GM12864 (cell line): ENCODE results near the gene RUNX2.

ENCODE experiments used
- DNase-seq: peaks from one replicate; pipeline ENCODE4 v3.0.0-alpha.2; 2011; ENCODE audit warnings: low read depth
- H3K4me3 ChIP-seq: 2 replicates; pipeline ENCODE4 v1.5.1; 2011; ENCODE audit warnings: mild to moderate bottlenecking, low read depth, low read length, control low read depth
- CTCF ChIP-seq: IDR thresholded peaks from 2 replicates; pipeline ENCODE4 v1.5.1; 2011; ENCODE audit warnings: low read depth, mild to moderate bottlenecking, moderate library complexity, low read length, control low read depth, inconsistent platforms; ENCODE audit errors: missing control alignments

The RUNX2 gene

GRCh38 chr6:45688180-45688579 is 360.1 kb downstream of the RUNX2 start:
- no peak for TF ChIP-seq CTCF
- no peak overlapping the region for H3K4me3 ChIP-seq
- no peak for DNase-seq

- no peak overlapping the region for H3K4me3 ChIP-seq
- no peak for TF ChIP-seq CTCF
- no peak for DNase-seq
These were observed 361.9 kb downstream of the RUNX2 start for GRCh38 chr6:45689926-45690615.

GRCh38 chr6:45690846-45691245 is 362.7 kb downstream of the RUNX2 start:
- TF ChIP-seq CTCF = no peak
- DNase-seq = no peak
- no peak overlapping the region for H3K4me3 ChIP-seq

- H3K4me3 ChIP-seq = no peak overlapping the region
- TF ChIP-seq CTCF = no peak
- no peak for DNase-seq
These were observed 363.3 kb downstream of the RUNX2 start for GRCh38 chr6:45691426-45691825.

- TF ChIP-seq CTCF = no peak
- DNase-seq = no peak
- H3K4me3 ChIP-seq = no peak overlapping the region
These were observed 363.9 kb downstream of the RUNX2 start for GRCh38 chr6:45692021-45692420.

GRCh38 chr6:45696738-45697137 is 368.6 kb downstream of the RUNX2 start:
- TF ChIP-seq CTCF = no peak
- no peak for DNase-seq
- no peak overlapping the region for H3K4me3 ChIP-seq

- TF ChIP-seq CTCF = no peak
- no peak overlapping the region for H3K4me3 ChIP-seq
- peak; percentile 49 for DNase-seq
These were observed 369.5 kb downstream of the RUNX2 start for GRCh38 chr6:45697605-45698004.
